M059J (cell line): ENCODE data around the gene ZNF70. TPM values are rescaled to one million over a fixed set of nuclear protein-coding genes. Genes with fewer than 3 reads are reported as not detected.

Source experiments
- DNase-seq: peaks from one replicate; pipeline ENCODE4 v3.0.0-alpha.2; 2012; ENCODE audit warnings: low read depth
- total RNA-seq: library from RNA; depleted of rRNA; stranded (reverse); fragments of >200 nt; shearing (Covaris generic); gene quantifications from 2 replicates; pipeline ENCODE4 v1.2.3, GENCODE V29; 2014

The ZNF70 gene
- total RNA-seq, 1 experiment from 2014 or later: 2.7 TPM

DNA sequence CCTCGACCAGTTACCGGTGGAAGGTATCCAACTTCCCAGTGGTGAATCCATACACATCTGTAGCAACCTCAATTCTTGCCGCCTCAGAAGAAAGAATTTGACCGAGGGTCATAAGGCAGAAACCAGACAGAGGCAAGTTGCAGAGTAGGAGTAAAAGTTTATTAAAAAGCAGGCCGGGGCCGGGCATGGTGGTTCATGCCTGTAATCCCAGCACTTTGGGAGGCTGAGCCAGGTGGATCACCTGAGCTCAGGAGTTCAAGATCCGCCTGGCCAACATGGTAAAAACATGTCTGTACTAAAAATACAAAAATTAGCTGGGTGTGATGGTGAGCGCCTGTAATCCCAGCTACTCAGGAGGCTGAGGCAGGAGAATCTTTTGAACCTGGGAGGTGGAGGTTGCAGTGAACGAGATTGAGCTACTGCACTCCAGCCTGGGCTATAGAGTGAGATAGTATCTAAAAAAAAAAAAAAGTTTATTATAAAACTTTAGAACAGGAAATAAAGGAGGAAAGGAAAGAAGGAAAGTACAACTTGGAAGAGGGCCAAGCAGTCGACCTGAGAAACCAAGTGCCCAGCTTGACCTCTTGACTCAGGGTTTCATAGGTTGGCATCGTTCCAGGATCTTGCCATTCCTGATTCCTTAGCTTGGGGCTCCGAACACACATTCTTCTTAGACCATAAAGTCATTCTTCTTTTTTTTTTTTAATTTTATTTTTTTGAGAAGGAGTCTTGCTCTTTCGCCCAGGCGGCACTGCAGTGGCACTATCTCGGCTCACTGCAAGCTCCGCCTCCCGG, 32.3 kb downstream of the ZNF70 start:
- DNase-seq: peak; percentile 18

GRCh38 chr22:23716811-23717801, 33.8 kb downstream of the ZNF70 start:
- peak; percentile 71 for DNase-seq

DNA sequence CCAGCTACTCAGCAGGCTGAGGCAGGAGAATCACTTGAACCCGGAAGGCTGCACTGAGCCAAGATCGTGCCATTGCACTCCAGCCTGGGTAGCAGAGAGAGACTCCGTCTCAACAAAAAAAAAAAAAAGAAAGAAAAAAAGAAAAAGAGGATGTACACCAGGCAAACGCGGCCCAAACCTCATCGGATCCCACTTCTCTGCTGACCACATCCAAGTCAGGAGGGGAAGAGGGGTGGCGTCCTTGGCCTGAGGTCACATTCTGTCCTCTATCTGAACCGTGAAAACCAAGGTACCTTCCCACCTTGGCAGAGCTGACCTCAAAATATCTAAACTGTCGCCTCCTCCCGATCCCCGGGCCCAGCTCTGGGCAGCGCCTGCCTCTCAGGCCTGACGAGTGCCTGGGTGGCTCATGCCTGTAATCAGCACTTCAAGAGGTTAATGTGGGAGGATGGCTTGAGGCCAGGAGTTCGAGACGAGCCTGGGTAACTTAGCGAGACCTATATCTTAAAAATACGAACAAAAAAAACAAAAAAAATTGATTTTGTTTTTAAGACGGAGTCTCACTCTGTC, 35.0 kb downstream of the ZNF70 start:
- no peak for DNase-seq

GRCh38 chr22:23714596-23715578, 36.0 kb downstream of the ZNF70 start:
- DNase-seq: no peak

DNA sequence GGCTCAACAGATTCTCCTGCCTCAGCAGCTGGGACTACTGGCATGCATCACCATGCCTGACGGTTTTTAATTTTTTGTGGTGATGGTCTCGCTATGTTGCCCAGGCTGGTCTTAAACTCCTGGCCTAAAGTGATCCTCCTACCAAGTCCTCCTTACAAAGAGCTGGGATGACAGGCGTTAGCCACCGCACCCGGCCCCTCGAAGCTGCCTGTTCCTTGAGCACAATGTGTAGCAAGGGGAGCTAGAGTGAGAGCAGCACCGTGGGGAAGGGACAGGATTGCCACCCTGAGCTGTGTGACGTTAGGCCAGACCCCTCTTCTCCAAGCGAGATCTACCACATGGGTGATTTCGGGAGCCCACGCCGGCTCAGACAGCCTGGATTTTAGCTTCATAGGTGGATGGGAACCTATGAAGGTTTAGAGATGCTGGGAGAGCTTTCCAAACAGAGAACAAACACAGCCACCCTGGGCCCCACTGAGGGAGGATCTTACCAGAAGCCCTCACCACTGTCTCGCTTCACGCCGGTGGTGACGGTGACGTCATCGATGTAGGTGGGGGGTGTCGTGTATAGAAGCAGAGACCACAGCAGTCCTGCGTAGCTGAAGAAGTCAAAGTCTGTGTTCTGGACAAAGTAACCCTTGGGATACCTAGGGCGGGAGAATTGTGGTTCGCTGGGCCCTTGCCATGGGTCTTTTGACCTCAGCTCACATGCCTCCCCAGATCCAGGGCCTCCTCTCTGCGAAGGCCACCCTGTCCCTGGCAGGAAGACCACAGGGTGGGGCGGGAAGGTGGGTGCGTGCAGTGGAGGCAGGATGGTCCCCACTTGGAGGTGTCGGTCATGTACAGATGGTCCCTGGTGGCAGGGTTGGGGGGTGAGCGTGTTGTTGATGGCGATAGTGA, 37.0 kb downstream of the ZNF70 start:
- no peak for DNase-seq

DNA sequence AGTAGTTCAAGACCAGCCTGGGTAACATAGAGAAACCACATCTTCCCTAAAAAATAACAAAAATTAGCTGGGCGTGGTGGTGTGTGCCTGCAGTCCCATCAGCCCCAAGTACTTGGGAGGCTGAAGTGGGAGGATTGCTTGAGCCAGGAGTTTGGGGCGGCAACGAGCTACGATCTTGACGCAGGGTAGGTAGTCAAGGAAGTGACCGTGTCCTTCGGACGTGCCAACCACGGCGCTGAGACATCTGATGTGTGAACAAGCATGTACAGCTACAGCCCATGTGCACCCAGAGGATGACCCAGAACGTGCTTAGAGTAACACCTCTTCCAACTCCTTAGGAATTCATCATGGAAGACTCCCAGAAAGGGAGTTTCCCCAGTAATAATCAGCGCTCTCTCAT, 38.7 kb downstream of the ZNF70 start:
- no peak for DNase-seq

GRCh38 chr22:23709107-23709506, 41.8 kb downstream of the ZNF70 start:
- peak; percentile 8 for DNase-seq

DNA sequence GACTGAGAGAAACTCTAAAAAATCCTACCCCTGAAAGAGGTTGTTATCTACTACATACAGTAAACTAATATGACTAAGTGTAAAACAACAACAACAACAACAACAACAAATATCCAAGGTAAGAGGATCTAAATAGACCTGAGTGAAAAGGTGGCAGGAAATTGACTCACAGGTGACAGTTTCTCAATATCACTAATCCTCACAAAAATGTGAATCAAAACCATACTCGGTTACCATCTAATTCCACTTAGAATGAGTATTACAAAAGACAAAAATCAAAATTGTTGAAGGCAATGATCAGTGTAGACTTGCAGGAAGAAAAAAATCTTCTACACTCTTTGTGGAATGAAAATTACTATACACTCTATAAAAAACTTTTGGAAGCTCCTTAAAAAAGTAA, 42.6 kb downstream of the ZNF70 start:
- DNase-seq: no peak

DNA sequence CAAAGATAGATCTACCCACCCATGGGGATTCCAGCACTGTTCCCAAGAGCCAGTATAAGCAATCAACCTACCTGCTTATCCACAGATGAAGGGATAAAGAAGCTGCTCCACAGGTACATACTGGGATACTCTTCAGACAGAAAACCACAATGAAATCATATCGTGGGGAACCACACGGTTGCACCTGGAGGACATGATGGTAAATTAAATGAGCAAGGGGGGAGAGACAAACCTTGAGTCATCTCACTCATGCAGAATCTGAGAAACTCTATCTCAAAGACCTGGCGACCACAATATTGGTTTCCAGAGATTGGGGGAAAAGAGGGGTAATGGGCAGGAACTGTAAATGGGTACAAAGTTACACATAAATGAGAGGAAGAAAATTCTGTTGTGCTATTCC, 45.6 kb downstream of the ZNF70 start:
- no peak for DNase-seq

GRCh38 chr22:23704829-23705228, 46.1 kb downstream of the ZNF70 start:
- DNase-seq: no peak

GRCh38 chr22:23704062-23704461, 46.9 kb downstream of the ZNF70 start:
- no peak for DNase-seq

DNA sequence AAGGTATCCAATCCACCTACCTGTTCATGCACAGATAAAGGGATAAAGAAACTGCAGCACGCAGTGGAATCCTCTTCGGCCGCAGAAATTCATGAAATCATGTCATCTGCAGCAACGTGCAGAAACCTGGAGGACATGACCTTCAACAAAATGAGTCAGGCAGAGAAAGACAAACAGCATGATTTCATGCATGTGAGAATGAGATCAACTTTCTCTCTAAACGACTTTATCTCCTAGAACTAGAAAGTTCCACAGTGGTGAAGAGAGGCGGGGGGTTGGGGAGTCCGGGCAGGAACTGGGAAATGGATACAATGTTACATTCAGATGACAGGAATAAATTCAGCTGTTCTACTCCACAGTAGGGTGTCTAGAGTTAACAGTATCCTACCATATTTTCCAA, 50.2 kb downstream of the ZNF70 start:
- no peak for DNase-seq

DNA sequence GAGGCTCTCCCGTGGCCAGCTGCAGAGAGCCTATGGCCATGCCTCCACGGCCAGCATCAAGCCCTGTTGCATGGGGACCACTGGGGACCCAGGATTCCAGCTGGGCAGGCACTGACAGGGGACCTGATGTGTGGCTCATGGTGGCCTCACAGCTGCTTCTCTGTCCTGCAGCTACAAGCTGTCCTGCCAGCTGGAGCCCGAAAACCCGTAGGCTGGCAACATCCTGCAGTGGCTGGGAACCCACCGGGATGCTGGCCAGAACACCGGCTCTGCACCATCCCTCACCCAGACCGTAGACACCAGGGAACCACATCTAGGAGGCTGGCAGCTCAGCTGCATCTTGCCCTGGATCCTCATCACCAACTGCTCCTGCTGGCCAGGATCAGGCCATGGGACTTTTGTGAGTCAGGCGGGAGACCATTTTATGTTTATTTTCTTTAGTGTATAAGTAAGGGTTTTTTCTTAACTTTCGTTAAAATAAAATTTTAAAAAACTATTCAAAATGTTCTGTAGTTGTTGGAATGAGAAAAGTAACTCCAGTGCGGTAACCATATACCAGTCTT, 52.2 kb downstream of the ZNF70 start:
- DNase-seq: no peak

DNA sequence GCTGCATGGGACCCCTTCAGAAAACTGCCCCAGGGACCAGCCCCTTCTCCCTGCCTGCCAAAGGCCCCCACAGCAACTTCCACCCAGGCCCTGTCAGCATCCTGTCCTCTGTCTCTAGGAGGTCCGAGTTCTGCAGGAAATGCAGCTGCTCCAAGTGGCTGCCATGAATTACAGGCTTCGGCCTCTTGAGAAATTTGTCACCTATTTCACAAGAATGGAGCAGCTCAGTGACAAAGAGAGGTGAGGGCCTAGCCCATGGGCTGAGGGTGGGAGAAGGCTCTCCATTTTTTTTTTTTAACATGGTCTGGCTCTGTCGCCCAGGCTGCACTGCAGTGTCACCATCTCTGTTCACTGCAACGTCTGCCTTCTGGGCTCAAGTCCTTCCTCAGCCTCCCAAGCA, 52.8 kb downstream of the ZNF70 start:
- no peak for DNase-seq

- no peak for DNase-seq
Observed at GRCh38 chr22:23697031-23697970, 53.6 kb downstream of the ZNF70 start.

GRCh38 chr22:23696326-23696851, 54.5 kb downstream of the ZNF70 start:
- no peak for DNase-seq

DNA sequence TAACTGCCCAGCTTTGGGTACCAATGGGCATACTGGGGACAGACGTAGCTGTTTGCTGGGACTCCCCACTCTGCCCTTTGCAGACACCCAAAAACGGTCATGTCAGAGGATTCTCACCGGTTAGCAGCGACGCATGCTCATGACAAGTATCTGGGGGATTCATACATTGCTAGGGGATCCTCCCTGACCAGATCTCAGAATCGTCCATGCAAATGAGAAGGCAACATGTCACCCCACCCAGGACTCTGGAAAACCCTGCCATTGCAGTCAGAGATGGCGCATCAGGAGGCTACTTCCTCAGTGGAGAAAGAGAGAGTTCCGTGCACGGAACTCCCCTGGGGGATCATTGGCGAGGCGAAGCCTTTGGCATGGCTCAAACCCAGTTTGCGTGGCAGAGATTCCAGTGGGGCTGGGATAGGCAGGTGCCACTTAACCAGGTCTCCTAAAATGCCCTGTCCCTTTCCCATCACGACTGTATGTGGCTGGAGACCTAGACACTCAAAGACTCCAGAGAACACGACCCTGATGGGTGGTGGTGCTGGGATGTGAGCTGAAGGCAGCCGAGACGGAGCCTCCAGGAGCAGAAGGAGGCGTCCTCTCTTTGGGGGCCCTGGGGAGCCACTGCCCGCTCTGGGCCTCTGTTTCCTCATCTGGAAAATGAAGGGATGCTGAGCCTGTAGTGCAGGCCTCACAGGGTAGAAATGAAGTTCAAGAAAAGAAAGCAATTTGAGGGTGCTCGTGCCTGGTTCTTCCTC, 55.2 kb downstream of the ZNF70 start:
- no peak for DNase-seq

GRCh38 chr22:23695141-23695540, 55.8 kb downstream of the ZNF70 start:
- DNase-seq: no peak
